ENCODE results near the gene SPAG17. TPM values are rescaled to one million over a fixed set of nuclear protein-coding genes. Genes with fewer than 3 reads are reported as not detected.
"Not testable (repeated sequence)": the region's sequence is repeated elsewhere in the genome, so short reads cannot be mapped to it uniquely, and the experiment has no call there.

SPAG17 gene
- total RNA-seq, 1 donor from 2014 or later = 1.2 TPM

DNA sequence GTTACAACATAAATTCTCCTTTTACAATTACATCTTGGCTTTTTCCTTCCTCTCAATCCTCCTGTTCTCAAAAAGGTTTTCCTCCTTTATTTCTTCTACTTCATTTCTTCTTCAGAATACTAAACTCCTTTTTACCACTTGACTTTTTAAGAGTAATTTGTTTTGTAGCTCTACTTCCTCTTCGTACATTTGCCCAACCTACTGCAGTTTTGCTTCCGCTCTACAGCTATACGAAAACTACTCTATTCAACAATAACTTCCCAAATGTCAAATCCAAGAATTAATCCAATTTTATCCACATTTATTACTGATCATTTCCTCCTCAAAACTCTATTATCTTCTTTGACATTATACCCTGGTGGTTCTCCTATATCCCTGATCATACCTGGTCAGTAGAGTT, 259.0 kb downstream of the SPAG17 start:
- FAIRE-seq = no peak
- no peak for DNase-seq (ENCODE audit: low spot score in 2 of 2)

GRCh38 chr1:117922717-117923116, 262.3 kb downstream of the SPAG17 start:
- not testable (repeated sequence) for DNase-seq (ENCODE audit: low spot score in 2 of 2); FAIRE-seq

DNA sequence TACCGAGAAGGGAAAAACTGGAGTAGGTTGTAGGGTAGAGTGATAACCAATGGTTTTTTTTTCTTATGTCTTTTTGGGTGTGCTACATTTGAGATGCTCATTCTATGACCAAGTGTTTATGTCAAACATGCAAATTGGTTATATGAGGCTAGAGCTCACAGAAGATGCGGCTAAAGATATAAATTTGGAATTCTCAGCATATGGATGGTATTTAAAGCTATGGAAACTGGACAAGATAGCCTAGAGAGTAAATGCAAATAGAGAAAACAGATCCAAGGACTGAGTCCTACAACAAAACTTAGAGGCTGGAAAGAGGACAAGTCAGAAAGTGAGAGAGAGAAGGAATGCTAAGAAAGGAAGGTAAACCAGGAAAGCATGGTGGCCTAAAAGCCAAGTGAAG, 263.0 kb downstream of the SPAG17 start:
- FAIRE-seq (no peak), DNase-seq (ENCODE audit: low spot score in 2 of 2) (no peak)

DNA sequence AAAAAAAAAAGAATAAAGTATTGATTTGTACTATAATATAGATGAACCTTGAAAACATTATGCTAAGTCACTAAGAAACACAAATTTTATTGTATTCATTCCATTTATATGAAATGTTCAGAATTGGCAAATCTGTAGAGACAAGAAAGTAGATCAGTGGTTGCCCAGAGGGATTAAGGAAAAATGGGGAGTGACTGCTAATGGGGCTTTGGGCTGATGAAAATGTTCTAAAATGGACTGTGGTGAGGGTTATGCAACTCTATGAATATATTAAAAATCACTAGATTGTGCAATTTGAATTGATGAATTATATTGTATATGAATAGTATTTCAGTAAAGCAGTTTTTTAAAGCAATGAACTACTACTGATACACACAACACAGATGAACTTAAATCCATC, 265.7 kb downstream of the SPAG17 start:
- DNase-seq (ENCODE audit: low spot score in 2 of 2) (no peak), FAIRE-seq (no peak)

DNA sequence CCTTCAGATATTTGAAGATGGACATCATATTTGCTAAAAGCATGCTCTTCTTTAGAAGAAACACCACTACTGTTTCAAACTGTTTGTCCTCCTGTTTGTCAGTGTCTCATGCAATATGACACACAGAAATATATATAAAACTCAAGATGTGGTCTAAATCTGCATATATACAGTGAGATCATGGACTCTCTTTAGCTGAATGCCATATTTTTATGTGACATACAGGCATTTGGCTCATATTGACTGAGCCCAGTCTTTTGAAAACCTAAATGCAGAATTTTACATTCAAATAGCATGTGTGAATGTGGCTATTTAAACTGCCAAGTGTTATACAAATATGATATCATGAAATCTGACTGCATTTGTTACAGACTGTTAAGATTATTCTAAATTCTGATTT, 274.0 kb downstream of the SPAG17 start:
- DNase-seq (ENCODE audit: low spot score in 2 of 2) (no peak), FAIRE-seq (no peak)

DNA sequence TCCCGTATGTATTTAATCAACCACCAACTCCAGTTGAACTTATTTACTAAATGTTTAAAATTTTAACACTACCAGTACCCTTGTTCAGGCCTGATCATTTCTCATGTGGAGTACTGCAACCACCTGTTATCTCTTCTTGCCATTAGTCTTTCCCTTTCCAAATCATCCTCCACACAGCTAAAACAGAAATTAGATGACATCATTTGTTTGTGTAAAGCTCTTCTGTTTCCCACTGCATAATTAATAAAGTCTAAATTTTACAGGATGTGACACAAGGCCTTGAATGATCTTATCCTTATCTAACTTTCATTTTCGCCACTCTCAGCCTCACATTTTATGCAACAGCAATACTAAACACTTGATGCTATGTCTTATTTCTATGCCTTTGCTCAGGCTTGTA, 280.0 kb downstream of the SPAG17 start:
- FAIRE-seq = no peak
- no peak for DNase-seq (ENCODE audit: low spot score in 2 of 2)

DNA sequence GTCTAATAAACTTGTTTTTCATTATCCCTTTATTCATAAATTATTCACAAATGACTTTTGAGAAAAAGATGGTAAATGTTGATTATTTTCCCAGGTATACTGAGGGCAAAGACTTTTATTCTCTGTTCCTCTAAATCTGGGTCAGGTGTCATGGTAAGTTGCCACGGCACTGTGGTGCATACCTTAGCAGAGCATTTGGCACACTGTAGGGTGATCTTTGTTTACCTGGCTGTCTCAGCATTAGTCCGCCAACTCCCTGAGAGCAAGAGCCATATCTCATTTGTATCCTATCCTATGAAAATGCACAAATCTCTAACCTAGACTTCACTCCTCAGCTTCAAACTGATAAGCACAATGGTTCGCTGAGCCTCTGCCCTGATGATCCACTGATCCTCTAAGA, 280.5 kb downstream of the SPAG17 start:
- FAIRE-seq (no peak), DNase-seq (ENCODE audit: low spot score in 2 of 2) (no peak)

Measured in frontal cortex (tissue), 4 donors.